ENCODE results near the gene EME1.

EME1 gene

GRCh38 chr17:50367401-50367800 is 5.6 kb upstream of the EME1 start:
- Histone ChIP-seq H3K4me2 (ENCODE audit: low read length) (no peak overlapping the region), H3K4me3 (ENCODE audit: low read depth, low read length, poor library complexity, severe bottlenecking) (no peak overlapping the region), H3F3A (ENCODE audit: insufficient read depth, low read length) (no peaks in the 10 kb centered on the region), H4K20me1 (ENCODE audit: insufficient read depth, low read length) (no peaks in the 10 kb centered on the region), H3K27ac (ENCODE audit: low read depth, low read length, poor library complexity, severe bottlenecking) (no peak overlapping the region), H3K79me2 (ENCODE audit: insufficient read depth, low read length) (peaks cover 10% of the 10 kb centered on the region), H3K4me1 (ENCODE audit: insufficient read depth, low read length, severe bottlenecking) (peaks cover 14% of the 10 kb centered on the region), H3K9ac (ENCODE audit: low read length) (no peak overlapping the region), H2AFZ (ENCODE audit: low read length) (no peak overlapping the region), H3K36me3 (ENCODE audit: insufficient read depth, low read length) (peaks cover 51% of the 10 kb centered on the region), H3K9me2 (ENCODE audit: low read depth, low read length) (no peaks in the 10 kb centered on the region), H3K27me3 (ENCODE audit: insufficient read depth, low read length) (no peaks in the 10 kb centered on the region), H3K9me3 (ENCODE audit: low read length) (no peaks in the 10 kb centered on the region)
- TF ChIP-seq CTCF (IDR thresholded peaks at IDR 0.05; ENCODE audit: low read length) (no peak), EZH2 (IDR thresholded peaks at IDR 0.05; ENCODE audit: borderline replicate concordance, low read length) (no peak)

GRCh38 chr17:50370052-50370451 is 3.0 kb upstream of the EME1 start:
- TF ChIP-seq EZH2 (IDR thresholded peaks at IDR 0.05; ENCODE audit: borderline replicate concordance, low read length) (no peak), CTCF (IDR thresholded peaks at IDR 0.05; ENCODE audit: low read length) (no peak)
- H3K4me1 ChIP-seq (ENCODE audit: insufficient read depth, low read length, severe bottlenecking): peaks cover 21% of the 10 kb centered on the region
- no peaks in the 10 kb centered on the region for H3K27me3 ChIP-seq (ENCODE audit: insufficient read depth, low read length)
- H3F3A ChIP-seq (ENCODE audit: insufficient read depth, low read length): no peaks in the 10 kb centered on the region
- H3K9ac ChIP-seq (ENCODE audit: low read length): no peak overlapping the region
- H3K4me3 ChIP-seq (ENCODE audit: low read depth, low read length, poor library complexity, severe bottlenecking): no peak overlapping the region
- H3K36me3 ChIP-seq (ENCODE audit: insufficient read depth, low read length): peaks cover 51% of the 10 kb centered on the region
- H3K9me3 ChIP-seq (ENCODE audit: low read length): no peaks in the 10 kb centered on the region
- H3K4me2 ChIP-seq (ENCODE audit: low read length): no peak overlapping the region
- H3K27ac ChIP-seq (ENCODE audit: low read depth, low read length, poor library complexity, severe bottlenecking): no peak overlapping the region
- H4K20me1 ChIP-seq (ENCODE audit: insufficient read depth, low read length): no peaks in the 10 kb centered on the region
- H2AFZ ChIP-seq (ENCODE audit: low read length): no peak overlapping the region
- no peaks in the 10 kb centered on the region for H3K9me2 ChIP-seq (ENCODE audit: low read depth, low read length)
- peaks cover 12% of the 10 kb centered on the region for H3K79me2 ChIP-seq (ENCODE audit: insufficient read depth, low read length)

GRCh38 chr17:50371526-50371925 is 1.5 kb upstream of the EME1 start:
- H3K79me2 ChIP-seq (ENCODE audit: insufficient read depth, low read length): peaks cover 12% of the 10 kb centered on the region
- TF ChIP-seq CTCF (IDR thresholded peaks at IDR 0.05; ENCODE audit: low read length) (no peak), EZH2 (IDR thresholded peaks at IDR 0.05; ENCODE audit: borderline replicate concordance, low read length) (no peak)
- no peaks in the 10 kb centered on the region for H3F3A ChIP-seq (ENCODE audit: insufficient read depth, low read length)
- H3K27me3 ChIP-seq (ENCODE audit: insufficient read depth, low read length): no peaks in the 10 kb centered on the region
- H3K9ac ChIP-seq (ENCODE audit: low read length): peak overlapping the region; percentile 91
- peaks cover 44% of the 10 kb centered on the region for H3K36me3 ChIP-seq (ENCODE audit: insufficient read depth, low read length)
- peaks cover 21% of the 10 kb centered on the region for H3K4me1 ChIP-seq (ENCODE audit: insufficient read depth, low read length, severe bottlenecking)
- H4K20me1 ChIP-seq (ENCODE audit: insufficient read depth, low read length): no peaks in the 10 kb centered on the region
- no peak overlapping the region for H2AFZ ChIP-seq (ENCODE audit: low read length)
- peak overlapping the region; percentile 81 for H3K27ac ChIP-seq (ENCODE audit: low read depth, low read length, poor library complexity, severe bottlenecking)
- H3K4me3 ChIP-seq (ENCODE audit: low read depth, low read length, poor library complexity, severe bottlenecking): peak overlapping the region; percentile 87
- H3K9me2 ChIP-seq (ENCODE audit: low read depth, low read length): no peaks in the 10 kb centered on the region
- no peaks in the 10 kb centered on the region for H3K9me3 ChIP-seq (ENCODE audit: low read length)
- H3K4me2 ChIP-seq (ENCODE audit: low read length): peak overlapping the region; percentile 96

All from OCI-LY1 (cell line).